Measurements from ENCODE around the gene JMJD6. TPM values are rescaled to one million over a fixed set of nuclear protein-coding genes. Genes with fewer than 3 reads are reported as not detected.

Gene JMJD6
- total RNA-seq, 2 experiments from 2014 or later = 39.9 to 71.2 TPM

- intact Hi-C loops (cut with micrococcal nuclease; ENCODE audit: unreplicated experiment) = no loop called here
- Histone ChIP-seq H3K4me2 (ENCODE audit: low read length) (no peak overlapping the region), H3K36me3 (ENCODE audit: insufficient read depth, low read length) (no peaks in the 10 kb centered on the region), H3K79me2 (ENCODE audit: insufficient read depth, low read depth, low read length) (no peaks in the 10 kb centered on the region), H3K4me1 (ENCODE audit: insufficient read depth, low read length, poor library complexity, severe bottlenecking) (peaks cover 1% of the 10 kb centered on the region), H3K27ac (ENCODE audit: low read depth, low read length, poor library complexity, severe bottlenecking) (no peak overlapping the region), H4K20me1 (ENCODE audit: insufficient read depth, low read length) (no peaks in the 10 kb centered on the region), H3K9me2 (ENCODE audit: insufficient read depth, low read length) (no peaks in the 10 kb centered on the region), H3K9me3 (ENCODE audit: low read length) (no peaks in the 10 kb centered on the region), H3K4me3 (ENCODE audit: low read depth, low read length, poor library complexity, severe bottlenecking) (no peak overlapping the region), H2AFZ (ENCODE audit: low read length) (no peak overlapping the region)
- ChIA-PET POLR2A (interaction anchor here (0.6 to 1.0 kb wide), 2 partner anchors 12 to 27 kb away, joined by 3 read pairs; no protein-coding TSS in a partner anchor), CTCF (ENCODE audit: unreplicated experiment) (interaction anchor here (1.0 kb wide), 1 partner anchor 9 kb away, joined by 3 read pairs; no protein-coding TSS in a partner anchor)
- no peak for TF ChIP-seq CTCF (conservative IDR thresholded peaks at IDR 0.05; ENCODE audit: low read length)
- no peak for TF ChIP-seq EZH2phosphoT487 (IDR thresholded peaks at IDR 0.05; ENCODE audit: borderline replicate concordance, low read depth, low read length)
- BruUV-seq (replicated peaks) = no TSS peak
- no peak for DNase-seq (ENCODE audit: low spot score)
These were observed 34.8 kb downstream of the JMJD6 start for GRCh38 chr17:76691379-76692191.

- POLR2A ChIA-PET = interaction anchor here (0.6 to 1.0 kb wide), 2 partner anchors 11 to 28 kb away, joined by 3 read pairs; no protein-coding TSS in a partner anchor
- Histone ChIP-seq H2AFZ (ENCODE audit: low read length) (no peak overlapping the region), H3K4me1 (ENCODE audit: insufficient read depth, low read length, poor library complexity, severe bottlenecking) (no peaks in the 10 kb centered on the region), H3K9me3 (ENCODE audit: low read length) (no peaks in the 10 kb centered on the region), H3K9me2 (ENCODE audit: insufficient read depth, low read length) (no peaks in the 10 kb centered on the region), H3K4me3 (ENCODE audit: low read depth, low read length, poor library complexity, severe bottlenecking) (no peak overlapping the region), H3K4me2 (ENCODE audit: low read length) (no peak overlapping the region), H3K79me2 (ENCODE audit: insufficient read depth, low read depth, low read length) (no peaks in the 10 kb centered on the region), H4K20me1 (ENCODE audit: insufficient read depth, low read length) (no peaks in the 10 kb centered on the region), H3K36me3 (ENCODE audit: insufficient read depth, low read length) (no peaks in the 10 kb centered on the region), H3K27ac (ENCODE audit: low read depth, low read length, poor library complexity, severe bottlenecking) (no peak overlapping the region)
- no peak for DNase-seq (ENCODE audit: low spot score)
- intact Hi-C loops (cut with micrococcal nuclease; ENCODE audit: unreplicated experiment) = no loop called here
- BruUV-seq (replicated peaks) = no TSS peak
- no peak for TF ChIP-seq EZH2phosphoT487 (IDR thresholded peaks at IDR 0.05; ENCODE audit: borderline replicate concordance, low read depth, low read length)
- TF ChIP-seq CTCF (conservative IDR thresholded peaks at IDR 0.05; ENCODE audit: low read length) = no peak
- CTCF ChIA-PET (ENCODE audit: unreplicated experiment) = interaction anchor here (0.5 to 1.0 kb wide), 2 partner anchors 9 to 19 kb away, joined by 3 read pairs; no protein-coding TSS in a partner anchor
These were observed 35.7 kb downstream of the JMJD6 start for GRCh38 chr17:76690596-76691280.
